GM23338 (cell line): ENCODE data around the gene BPIFB2. TPM values are rescaled to one million over a fixed set of nuclear protein-coding genes. Genes with fewer than 3 reads are reported as not detected.

Experiments
- ATAC-seq: fragments of 200-7000 bp; cut with Tn5 transposase; 3 replicates; pipeline ENCODE4 v1.9.1; 2020
- DNase-seq: peaks from one replicate; pipeline ENCODE4 v3.0.0-alpha.2; 2015; ENCODE audit warnings: low spot score
- H2AFZ ChIP-seq: fragments of 200-600 bp; sonication (generic); 2 replicates; pipeline ENCODE4 v1.8.0; 2016; ENCODE audit warnings: antibody characterized with exemption, mild to moderate bottlenecking, moderate library complexity
- H3F3A ChIP-seq: fragments of 200-600 bp; sonication (generic); replicated peaks from 2 replicates; pipeline ENCODE4 v1.8.0; 2017; ENCODE audit warnings: antibody characterized with exemption, mixed run types, low read depth
- H3K27ac ChIP-seq: fragments of 200-600 bp; sonication (generic); 2 replicates; pipeline ENCODE4 v1.6.1; 2016; ENCODE audit warnings: low read depth
- H3K27me3 ChIP-seq: fragments of 200-600 bp; sonication (generic); 2 replicates; pipeline ENCODE4 v1.8.0; 2016; ENCODE audit warnings: mild to moderate bottlenecking, mixed run types, moderate library complexity; ENCODE audit not compliant: insufficient read depth
- H3K36me3 ChIP-seq: fragments of 200-600 bp; sonication (generic); 2 replicates; pipeline ENCODE4 v1.8.0; 2016; ENCODE audit warnings: mild to moderate bottlenecking; ENCODE audit not compliant: insufficient read depth
- H3K4me1 ChIP-seq: fragments of 200-600 bp; sonication (generic); 2 replicates; pipeline ENCODE4 v1.8.0; 2016; ENCODE audit warnings: mild to moderate bottlenecking, moderate library complexity; ENCODE audit not compliant: insufficient read depth
- H3K4me2 ChIP-seq: fragments of 200-600 bp; sonication (generic); 2 replicates; pipeline ENCODE4 v1.7.1; 2017; ENCODE audit warnings: mixed run types
- H3K4me3 ChIP-seq: fragments of 200-600 bp; sonication (generic); 2 replicates; pipeline ENCODE4 v1.6.1; 2016; ENCODE audit warnings: mixed run types
- H3K79me2 ChIP-seq: fragments of 200-600 bp; sonication (generic); replicated peaks from 2 replicates; pipeline ENCODE4 v1.8.0; 2017; ENCODE audit warnings: mild to moderate bottlenecking; ENCODE audit not compliant: insufficient read depth
- H3K9me2 ChIP-seq: fragments of 200-600 bp; sonication (generic); 2 replicates; pipeline ENCODE4 v1.8.0; 2017; ENCODE audit not compliant: insufficient read depth
- H4K20me1 ChIP-seq: fragments of 200-600 bp; sonication (generic); replicated peaks from 2 replicates; pipeline ENCODE4 v1.8.0; 2017; ENCODE audit warnings: mild to moderate bottlenecking; ENCODE audit not compliant: insufficient read depth
- H3K27ac Mint-ChIP-seq: 2 replicates; pipeline ENCODE4 v1.8.0; 2020; ENCODE audit warnings: inconsistent platforms, mild to moderate bottlenecking, moderate library complexity, mixed read lengths
- H3K27me3 Mint-ChIP-seq: 3 replicates; pipeline ENCODE4 v1.8.0; 2022; ENCODE audit warnings: low read depth, mild to moderate bottlenecking, moderate library complexity, mixed read lengths, inconsistent platforms; ENCODE audit not compliant: insufficient read depth, poor library complexity
- H3K36me3 Mint-ChIP-seq: 3 replicates; pipeline ENCODE4 v1.8.0; 2021; ENCODE audit warnings: low read depth, mild to moderate bottlenecking, inconsistent platforms, moderate library complexity, mixed read lengths
- H3K4me1 Mint-ChIP-seq: 3 replicates; pipeline ENCODE4 v1.8.0; 2020; ENCODE audit warnings: mild to moderate bottlenecking, inconsistent platforms, mixed read lengths
- H3K4me3 Mint-ChIP-seq: 3 replicates; pipeline ENCODE4 v1.8.0; 2021; ENCODE audit warnings: moderate library complexity, mild to moderate bottlenecking, inconsistent platforms, mixed read lengths
- H3K9me3 Mint-ChIP-seq: 3 replicates; pipeline ENCODE4 v1.8.0; 2020; ENCODE audit warnings: moderate library complexity, mild to moderate bottlenecking, inconsistent platforms, mixed read lengths
- EZH2 ChIP-seq: fragments of 200-600 bp; sonication (generic); IDR thresholded peaks from one replicate; pipeline ENCODE4 v1.8.0; 2017; ENCODE audit warnings: antibody characterized with exemption, mild to moderate bottlenecking, low read depth; ENCODE audit not compliant: unreplicated experiment
- EZH2phosphoT487 ChIP-seq: fragments of 200-600 bp; sonication (generic); IDR thresholded peaks from one replicate; pipeline ENCODE4 v1.8.1; 2018; ENCODE audit warnings: antibody characterized with exemption; ENCODE audit not compliant: unreplicated experiment
- JUNB ChIP-seq: IDR thresholded peaks from one replicate; pipeline ENCODE4 v1.6.1; 2016; ENCODE audit warnings: antibody characterized with exemption; ENCODE audit not compliant: unreplicated experiment
- NANOG ChIP-seq: IDR thresholded peaks from 2 replicates; pipeline ENCODE4 v1.6.1; 2016; ENCODE audit warnings: antibody characterized with exemption, borderline replicate concordance
- POLR2AphosphoS5 ChIP-seq: IDR thresholded peaks from 2 replicates; pipeline ENCODE4 v1.6.1; 2016; ENCODE audit warnings: antibody characterized with exemption, low read depth
- STAT1 ChIP-seq: IDR thresholded peaks from one replicate; pipeline ENCODE4 v1.6.1; 2016; ENCODE audit warnings: antibody characterized with exemption; ENCODE audit not compliant: unreplicated experiment
- ZNF114 ChIP-seq: fragments of 250-450 bp; sonication (Bioruptor Pico); IDR thresholded peaks from 2 replicates; pipeline ENCODE4 v1.5.0; 2020; ENCODE audit warnings: mild to moderate bottlenecking, moderate library complexity
- ZNF331 ChIP-seq: fragments of 250-450 bp; sonication (Bioruptor Pico); IDR thresholded peaks from 2 replicates; pipeline ENCODE4 v1.5.0; 2020; ENCODE audit warnings: low read depth, mild to moderate bottlenecking, moderate library complexity
- polyA plus RNA-seq: library from polyadenylated mRNA; unstranded; fragments of >200 nt; fragmentation: Nextera tagmentation; extraction: Ambion mirVana; gene quantifications from 2 replicates; pipeline ENCODE4 v1.2.1, GENCODE V29; 2016
- total RNA-seq: library from RNA; depleted of rRNA; stranded (reverse); fragments of >200 nt; shearing (Covaris generic); gene quantifications from 2 replicates; pipeline ENCODE4 v1.2.3, GENCODE V29; 2014
- TF ChIP-seq, protein P1 (sequence below): IDR thresholded peaks from one replicate; pipeline ENCODE4 v1.6.1; 2018; ENCODE audit warnings: antibody characterized with exemption; ENCODE audit not compliant: unreplicated experiment
- TF ChIP-seq, protein P2 (sequence below): fragments of 250-450 bp; sonication (Bioruptor Pico); IDR thresholded peaks from 2 replicates; pipeline ENCODE4 v1.5.0; 2020; ENCODE audit warnings: mild to moderate bottlenecking, moderate library complexity
- TF ChIP-seq, protein P3 (sequence below): IDR thresholded peaks from 2 replicates; pipeline ENCODE4 v1.6.1; 2016; ENCODE audit warnings: antibody characterized with exemption
- TF ChIP-seq, protein P4 (sequence below), 2 experiments: fragments of 200-600 bp in 1 of 2; sonication (generic) in 1 of 2; conservative IDR thresholded peaks; 2 replicates each; pipeline versions ENCODE4 v1.5.1 to v1.6.1; 2016 to 2017; ENCODE audit warnings: antibody characterized with exemption in 2 of 2, low read depth in 2 of 2, mild to moderate bottlenecking in 2 of 2, moderate library complexity in 1 of 2

BPIFB2 gene
- total and polyA plus RNA-seq, 2 experiments from 2014 or later = not detected

DNA sequence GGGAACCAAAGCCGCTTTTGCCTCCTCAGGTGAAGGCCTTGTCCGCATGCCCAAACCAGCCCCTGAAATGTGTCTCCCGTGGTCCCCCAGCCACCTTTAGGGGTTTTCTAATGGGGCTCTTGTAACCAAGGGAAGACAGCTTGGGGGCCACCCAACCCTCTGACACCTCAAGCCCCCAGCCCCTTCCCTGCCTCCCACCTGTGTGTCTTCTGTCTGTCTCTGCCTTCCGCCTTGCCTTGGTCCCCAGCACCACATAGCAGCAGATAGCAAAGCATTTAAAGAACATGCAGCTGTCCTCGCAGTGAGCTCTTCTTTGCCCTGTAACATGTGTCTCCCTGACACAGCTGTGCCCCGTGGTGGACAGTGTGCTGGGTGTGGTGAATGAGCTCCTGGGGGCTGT lies 55.8 kb downstream of the BPIFB2 start:
- peaks cover 10% of the 10 kb centered on the region for H3K27me3 Mint-ChIP-seq
- Histone ChIP-seq H3K4me2 (no peak overlapping the region), H4K20me1 (no peaks in the 10 kb centered on the region), H3K27me3 (no peaks in the 10 kb centered on the region), H3K4me3 (no peak overlapping the region), H3K79me2 (no peaks in the 10 kb centered on the region), H3K36me3 (no peaks in the 10 kb centered on the region), H3K4me1 (no peaks in the 10 kb centered on the region), H3K9me2 (no peaks in the 10 kb centered on the region), H2AFZ (no peak overlapping the region), H3K27ac (no peak overlapping the region), H3F3A (no peaks in the 10 kb centered on the region)
- peak overlapping the region; percentile 65; the same call in 1 of the 2 replicates for H3K27ac Mint-ChIP-seq
- no peaks in the 10 kb centered on the region; the same call in 2 of the 3 replicates for H3K4me1 Mint-ChIP-seq
- H3K9me3 Mint-ChIP-seq = no peaks in the 10 kb centered on the region; the same call in 2 of the 3 replicates
- ATAC-seq (no peak), DNase-seq (no peak)
- TF ChIP-seq, protein P1, sequence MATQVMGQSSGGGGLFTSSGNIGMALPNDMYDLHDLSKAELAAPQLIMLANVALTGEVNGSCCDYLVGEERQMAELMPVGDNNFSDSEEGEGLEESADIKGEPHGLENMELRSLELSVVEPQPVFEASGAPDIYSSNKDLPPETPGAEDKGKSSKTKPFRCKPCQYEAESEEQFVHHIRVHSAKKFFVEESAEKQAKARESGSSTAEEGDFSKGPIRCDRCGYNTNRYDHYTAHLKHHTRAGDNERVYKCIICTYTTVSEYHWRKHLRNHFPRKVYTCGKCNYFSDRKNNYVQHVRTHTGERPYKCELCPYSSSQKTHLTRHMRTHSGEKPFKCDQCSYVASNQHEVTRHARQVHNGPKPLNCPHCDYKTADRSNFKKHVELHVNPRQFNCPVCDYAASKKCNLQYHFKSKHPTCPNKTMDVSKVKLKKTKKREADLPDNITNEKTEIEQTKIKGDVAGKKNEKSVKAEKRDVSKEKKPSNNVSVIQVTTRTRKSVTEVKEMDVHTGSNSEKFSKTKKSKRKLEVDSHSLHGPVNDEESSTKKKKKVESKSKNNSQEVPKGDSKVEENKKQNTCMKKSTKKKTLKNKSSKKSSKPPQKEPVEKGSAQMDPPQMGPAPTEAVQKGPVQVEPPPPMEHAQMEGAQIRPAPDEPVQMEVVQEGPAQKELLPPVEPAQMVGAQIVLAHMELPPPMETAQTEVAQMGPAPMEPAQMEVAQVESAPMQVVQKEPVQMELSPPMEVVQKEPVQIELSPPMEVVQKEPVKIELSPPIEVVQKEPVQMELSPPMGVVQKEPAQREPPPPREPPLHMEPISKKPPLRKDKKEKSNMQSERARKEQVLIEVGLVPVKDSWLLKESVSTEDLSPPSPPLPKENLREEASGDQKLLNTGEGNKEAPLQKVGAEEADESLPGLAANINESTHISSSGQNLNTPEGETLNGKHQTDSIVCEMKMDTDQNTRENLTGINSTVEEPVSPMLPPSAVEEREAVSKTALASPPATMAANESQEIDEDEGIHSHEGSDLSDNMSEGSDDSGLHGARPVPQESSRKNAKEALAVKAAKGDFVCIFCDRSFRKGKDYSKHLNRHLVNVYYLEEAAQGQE = no peak
- TF ChIP-seq, protein P2, sequence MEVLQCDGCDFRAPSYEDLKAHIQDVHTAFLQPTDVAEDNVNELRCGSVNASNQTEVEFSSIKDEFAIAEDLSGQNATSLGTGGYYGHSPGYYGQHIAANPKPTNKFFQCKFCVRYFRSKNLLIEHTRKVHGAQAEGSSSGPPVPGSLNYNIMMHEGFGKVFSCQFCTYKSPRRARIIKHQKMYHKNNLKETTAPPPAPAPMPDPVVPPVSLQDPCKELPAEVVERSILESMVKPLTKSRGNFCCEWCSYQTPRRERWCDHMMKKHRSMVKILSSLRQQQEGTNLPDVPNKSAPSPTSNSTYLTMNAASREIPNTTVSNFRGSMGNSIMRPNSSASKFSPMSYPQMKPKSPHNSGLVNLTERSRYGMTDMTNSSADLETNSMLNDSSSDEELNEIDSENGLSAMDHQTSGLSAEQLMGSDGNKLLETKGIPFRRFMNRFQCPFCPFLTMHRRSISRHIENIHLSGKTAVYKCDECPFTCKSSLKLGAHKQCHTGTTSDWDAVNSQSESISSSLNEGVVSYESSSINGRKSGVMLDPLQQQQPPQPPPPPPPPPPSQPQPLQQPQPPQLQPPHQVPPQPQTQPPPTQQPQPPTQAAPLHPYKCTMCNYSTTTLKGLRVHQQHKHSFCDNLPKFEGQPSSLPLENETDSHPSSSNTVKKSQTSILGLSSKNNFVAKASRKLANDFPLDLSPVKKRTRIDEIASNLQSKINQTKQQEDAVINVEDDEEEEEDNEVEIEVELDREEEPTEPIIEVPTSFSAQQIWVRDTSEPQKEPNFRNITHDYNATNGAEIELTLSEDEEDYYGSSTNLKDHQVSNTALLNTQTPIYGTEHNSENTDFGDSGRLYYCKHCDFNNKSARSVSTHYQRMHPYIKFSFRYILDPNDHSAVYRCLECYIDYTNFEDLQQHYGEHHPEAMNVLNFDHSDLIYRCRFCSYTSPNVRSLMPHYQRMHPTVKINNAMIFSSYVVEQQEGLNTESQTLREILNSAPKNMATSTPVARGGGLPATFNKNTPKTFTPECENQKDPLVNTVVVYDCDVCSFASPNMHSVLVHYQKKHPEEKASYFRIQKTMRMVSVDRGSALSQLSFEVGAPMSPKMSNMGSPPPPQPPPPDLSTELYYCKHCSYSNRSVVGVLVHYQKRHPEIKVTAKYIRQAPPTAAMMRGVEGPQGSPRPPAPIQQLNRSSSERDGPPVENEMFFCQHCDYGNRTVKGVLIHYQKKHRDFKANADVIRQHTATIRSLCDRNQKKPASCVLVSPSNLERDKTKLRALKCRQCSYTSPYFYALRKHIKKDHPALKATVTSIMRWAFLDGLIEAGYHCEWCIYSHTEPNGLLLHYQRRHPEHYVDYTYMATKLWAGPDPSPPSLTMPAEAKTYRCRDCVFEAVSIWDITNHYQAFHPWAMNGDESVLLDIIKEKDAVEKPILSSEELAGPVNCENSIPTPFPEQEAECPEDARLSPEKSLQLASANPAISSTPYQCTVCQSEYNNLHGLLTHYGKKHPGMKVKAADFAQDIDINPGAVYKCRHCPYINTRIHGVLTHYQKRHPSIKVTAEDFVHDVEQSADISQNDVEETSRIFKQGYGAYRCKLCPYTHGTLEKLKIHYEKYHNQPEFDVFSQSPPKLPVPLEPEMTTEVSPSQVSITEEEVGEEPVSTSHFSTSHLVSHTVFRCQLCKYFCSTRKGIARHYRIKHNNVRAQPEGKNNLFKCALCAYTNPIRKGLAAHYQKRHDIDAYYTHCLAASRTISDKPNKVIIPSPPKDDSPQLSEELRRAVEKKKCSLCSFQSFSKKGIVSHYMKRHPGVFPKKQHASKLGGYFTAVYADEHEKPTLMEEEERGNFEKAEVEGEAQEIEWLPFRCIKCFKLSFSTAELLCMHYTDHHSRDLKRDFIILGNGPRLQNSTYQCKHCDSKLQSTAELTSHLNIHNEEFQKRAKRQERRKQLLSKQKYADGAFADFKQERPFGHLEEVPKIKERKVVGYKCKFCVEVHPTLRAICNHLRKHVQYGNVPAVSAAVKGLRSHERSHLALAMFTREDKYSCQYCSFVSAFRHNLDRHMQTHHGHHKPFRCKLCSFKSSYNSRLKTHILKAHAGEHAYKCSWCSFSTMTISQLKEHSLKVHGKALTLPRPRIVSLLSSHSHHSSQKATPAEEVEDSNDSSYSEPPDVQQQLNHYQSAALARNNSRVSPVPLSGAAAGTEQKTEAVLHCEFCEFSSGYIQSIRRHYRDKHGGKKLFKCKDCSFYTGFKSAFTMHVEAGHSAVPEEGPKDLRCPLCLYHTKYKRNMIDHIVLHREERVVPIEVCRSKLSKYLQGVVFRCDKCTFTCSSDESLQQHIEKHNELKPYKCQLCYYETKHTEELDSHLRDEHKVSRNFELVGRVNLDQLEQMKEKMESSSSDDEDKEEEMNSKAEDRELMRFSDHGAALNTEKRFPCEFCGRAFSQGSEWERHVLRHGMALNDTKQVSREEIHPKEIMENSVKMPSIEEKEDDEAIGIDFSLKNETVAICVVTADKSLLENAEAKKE (CRISPR knock-in tag) = no peak
- TF ChIP-seq EZH2phosphoT487 (no peak), ZNF331 (CRISPR knock-in tag) (no peak), EZH2 (no peak), POLR2AphosphoS5 (no peak), STAT1 (no peak), NANOG (no peak), JUNB (no peak), ZNF114 (no peak)
- TF ChIP-seq, protein P3, sequence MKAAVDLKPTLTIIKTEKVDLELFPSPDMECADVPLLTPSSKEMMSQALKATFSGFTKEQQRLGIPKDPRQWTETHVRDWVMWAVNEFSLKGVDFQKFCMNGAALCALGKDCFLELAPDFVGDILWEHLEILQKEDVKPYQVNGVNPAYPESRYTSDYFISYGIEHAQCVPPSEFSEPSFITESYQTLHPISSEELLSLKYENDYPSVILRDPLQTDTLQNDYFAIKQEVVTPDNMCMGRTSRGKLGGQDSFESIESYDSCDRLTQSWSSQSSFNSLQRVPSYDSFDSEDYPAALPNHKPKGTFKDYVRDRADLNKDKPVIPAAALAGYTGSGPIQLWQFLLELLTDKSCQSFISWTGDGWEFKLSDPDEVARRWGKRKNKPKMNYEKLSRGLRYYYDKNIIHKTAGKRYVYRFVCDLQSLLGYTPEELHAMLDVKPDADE = no peak
- TF ChIP-seq, protein P4, sequence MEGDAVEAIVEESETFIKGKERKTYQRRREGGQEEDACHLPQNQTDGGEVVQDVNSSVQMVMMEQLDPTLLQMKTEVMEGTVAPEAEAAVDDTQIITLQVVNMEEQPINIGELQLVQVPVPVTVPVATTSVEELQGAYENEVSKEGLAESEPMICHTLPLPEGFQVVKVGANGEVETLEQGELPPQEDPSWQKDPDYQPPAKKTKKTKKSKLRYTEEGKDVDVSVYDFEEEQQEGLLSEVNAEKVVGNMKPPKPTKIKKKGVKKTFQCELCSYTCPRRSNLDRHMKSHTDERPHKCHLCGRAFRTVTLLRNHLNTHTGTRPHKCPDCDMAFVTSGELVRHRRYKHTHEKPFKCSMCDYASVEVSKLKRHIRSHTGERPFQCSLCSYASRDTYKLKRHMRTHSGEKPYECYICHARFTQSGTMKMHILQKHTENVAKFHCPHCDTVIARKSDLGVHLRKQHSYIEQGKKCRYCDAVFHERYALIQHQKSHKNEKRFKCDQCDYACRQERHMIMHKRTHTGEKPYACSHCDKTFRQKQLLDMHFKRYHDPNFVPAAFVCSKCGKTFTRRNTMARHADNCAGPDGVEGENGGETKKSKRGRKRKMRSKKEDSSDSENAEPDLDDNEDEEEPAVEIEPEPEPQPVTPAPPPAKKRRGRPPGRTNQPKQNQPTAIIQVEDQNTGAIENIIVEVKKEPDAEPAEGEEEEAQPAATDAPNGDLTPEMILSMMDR (conservative IDR thresholded peaks at IDR 0.05; ENCODE audit: low read depth in 2 of 2) = no peak
- no peak overlapping the region for H3K4me3 Mint-ChIP-seq
- H3K36me3 Mint-ChIP-seq = no peaks in the 10 kb centered on the region; the same call in 2 of the 3 replicates
